H1 (cell line): ENCODE results near the gene GAS7. TPM values are rescaled to one million over a fixed set of nuclear protein-coding genes. Genes with fewer than 3 reads are reported as not detected.

Experiments used
- CTCF ChIA-PET: fragments of 300-600 bp; sonication (Branson Sonifier 250); formaldehyde crosslinking; loops from one replicate; lab custom pipeline; 2021; ENCODE audit not compliant: partially characterized antibody; lab: Charles Lee
- POLR2A ChIA-PET: fragments of 300-600 bp; sonication (Branson Sonifier 250); formaldehyde crosslinking; loops from one replicate; lab custom pipeline; 2021; ENCODE audit warnings: inconsistent platforms; ENCODE audit not compliant: partially characterized antibody; lab: Charles Lee
- DNase-seq, 2 experiments: peaks; one replicate each; pipeline versions ENCODE4 v3.0.0 to v3.0.0-alpha.2; 2010 to 2022; ENCODE audit warnings: low spot score in 2 of 2, low read depth in 1 of 2, mixed read lengths in 1 of 2
- FAIRE-seq: peaks from 2 replicates; lab custom pipeline; 2011; peaks lifted over from hg19 to GRCh38; lab: Jason Lieb, UNC
- H2AFZ ChIP-seq: 2 replicates; pipeline ENCODE4 v1.8.1; 2012; ENCODE audit warnings: low read length, inconsistent platforms
- H2AK5ac ChIP-seq: 2 replicates; pipeline ENCODE4 v1.6.1; 2013; ENCODE audit warnings: low read depth, low read length
- H2BK120ac ChIP-seq: replicated peaks from 2 replicates; pipeline ENCODE3; 2013; ENCODE audit warnings: low read depth, low read length, inconsistent platforms
- H2BK12ac ChIP-seq: 2 replicates; pipeline ENCODE4 v1.6.1; 2013; ENCODE audit warnings: low read depth, low read length
- H2BK15ac ChIP-seq: 2 replicates; pipeline ENCODE4 v1.6.1; 2013; ENCODE audit warnings: low read length
- H2BK20ac ChIP-seq: 2 replicates; pipeline ENCODE4 v1.6.1; 2013; ENCODE audit warnings: low read length
- H2BK5ac ChIP-seq: 2 replicates; pipeline ENCODE4 v1.6.1; 2013; ENCODE audit warnings: low read depth, low read length
- H3K14ac ChIP-seq: 2 replicates; pipeline ENCODE4 v1.6.1; 2013; ENCODE audit warnings: inconsistent platforms; ENCODE audit not compliant: insufficient read length
- H3K18ac ChIP-seq: 2 replicates; pipeline ENCODE4 v1.6.1; 2013; ENCODE audit warnings: low read length; ENCODE audit errors: extremely low read depth
- H3K23ac ChIP-seq: 2 replicates; pipeline ENCODE4 v1.6.1; 2013; ENCODE audit warnings: inconsistent platforms; ENCODE audit not compliant: insufficient read length
- H3K23me2 ChIP-seq: 2 replicates; pipeline ENCODE4 v1.6.1; 2013; ENCODE audit warnings: low read depth, low read length
- H3K27ac ChIP-seq: 2 replicates; pipeline ENCODE4 v1.6.1; 2011; ENCODE audit warnings: low read depth, low read length, inconsistent platforms
- H3K27me3 ChIP-seq, 4 experiments: replicated peaks in 1 of 4; 1 replicate in 1 of 4; 2 replicates in 3 of 4; pipeline versions ENCODE4 v1.6.1 to v1.8.1; 2011 to 2013; ENCODE audit warnings: low read length in 3 of 4, mild to moderate bottlenecking in 3 of 4, inconsistent platforms in 2 of 4, mixed read lengths in 2 of 4, moderate library complexity in 1 of 4; ENCODE audit not compliant: control insufficient read depth in 3 of 4, insufficient read depth in 3 of 4; ENCODE audit errors: extremely low read depth in 1 of 4
- H3K36me3 ChIP-seq, 4 experiments: 2 replicates each; pipeline versions ENCODE4 v1.6.1 to v1.8.1; 2011 to 2013; ENCODE audit warnings: mild to moderate bottlenecking in 4 of 4, low read length in 3 of 4, moderate library complexity in 2 of 4, control low read depth in 1 of 4, inconsistent platforms in 1 of 4; ENCODE audit not compliant: insufficient read depth in 4 of 4, control insufficient read depth in 2 of 4
- H3K4ac ChIP-seq: replicated peaks from 2 replicates; pipeline ENCODE3; 2013; ENCODE audit warnings: low read length, low read depth, mixed read lengths, inconsistent platforms; ENCODE audit not compliant: insufficient read length
- H3K4me1 ChIP-seq, 4 experiments: replicated peaks in 1 of 4; 1 replicate in 1 of 4; 2 replicates in 3 of 4; pipeline versions ENCODE4 v1.6.1 to v1.8.1; 2011 to 2013; ENCODE audit warnings: low read length in 3 of 4, inconsistent platforms in 2 of 4, mixed read lengths in 1 of 4; ENCODE audit not compliant: insufficient read depth in 4 of 4, control insufficient read depth in 3 of 4
- H3K4me2 ChIP-seq, 2 experiments: 2 replicates each; pipeline versions ENCODE4 v1.6.1 to v1.8.1; 2011 to 2013; ENCODE audit warnings: low read depth in 2 of 2, low read length in 2 of 2, control low read depth in 1 of 2, inconsistent platforms in 1 of 2, mild to moderate bottlenecking in 1 of 2; ENCODE audit not compliant: insufficient read depth in 1 of 2
- H3K4me3 ChIP-seq, 4 experiments: fragments of 200-600, 300-600 bp in 1 of 4; sonication (generic), shearing (Covaris generic), sonication (Bioruptor Twin) in 1 of 4; 2 replicates each; pipeline versions ENCODE4 v1.5.1 to v1.8.1; 2011 to 2016; ENCODE audit warnings: low read length in 4 of 4, low read depth in 3 of 4, control low read depth in 2 of 4, inconsistent platforms in 2 of 4, mild to moderate bottlenecking in 2 of 4, mixed read lengths in 1 of 4, moderate library complexity in 1 of 4; ENCODE audit not compliant: insufficient read depth in 2 of 4; ENCODE audit errors: extremely low read depth in 1 of 4
- H3K56ac ChIP-seq: replicated peaks from 2 replicates; pipeline ENCODE3; 2013; ENCODE audit warnings: low read depth, mild to moderate bottlenecking, mixed read lengths, low read length, inconsistent platforms; ENCODE audit not compliant: insufficient read length
- H3K79me1 ChIP-seq: 2 replicates; pipeline ENCODE4 v1.6.1; 2013; ENCODE audit warnings: low read depth, low read length, control low read depth
- H3K79me2 ChIP-seq, 2 experiments: 2 replicates each; pipeline versions ENCODE4 v1.6.1 to v1.8.1; 2012 to 2013; ENCODE audit warnings: low read length in 2 of 2, mild to moderate bottlenecking in 2 of 2, inconsistent platforms in 1 of 2; ENCODE audit not compliant: insufficient read depth in 2 of 2, control insufficient read depth in 1 of 2
- H3K9ac ChIP-seq, 4 experiments: replicated peaks in 1 of 4; 1 replicate in 1 of 4; 2 replicates in 3 of 4; pipeline versions ENCODE4 v1.6.1 to v1.8.1; 2011 to 2013; ENCODE audit warnings: low read depth in 3 of 4, low read length in 3 of 4, control low read depth in 2 of 4, mild to moderate bottlenecking in 2 of 4, moderate library complexity in 2 of 4, inconsistent platforms in 1 of 4; ENCODE audit errors: extremely low read depth in 1 of 4
- H3K9me3 ChIP-seq, 2 experiments: 2 replicates each; pipeline versions ENCODE4 v1.6.1 to v1.8.1; 2012 to 2013; ENCODE audit warnings: mild to moderate bottlenecking in 2 of 2, moderate library complexity in 2 of 2, control low read depth in 1 of 2, inconsistent platforms in 1 of 2, low read depth in 1 of 2, low read length in 1 of 2, mixed read lengths in 1 of 2; ENCODE audit not compliant: insufficient read depth in 2 of 2
- H4K20me1 ChIP-seq, 2 experiments: replicated peaks in 1 of 2; 2 replicates each; pipeline versions ENCODE3 to v1.8.1; 2011 to 2013; ENCODE audit warnings: inconsistent platforms in 2 of 2, low read length in 2 of 2, mild to moderate bottlenecking in 1 of 2; ENCODE audit not compliant: insufficient read depth in 2 of 2, control insufficient read depth in 1 of 2
- H4K5ac ChIP-seq: 2 replicates; pipeline ENCODE4 v1.6.1; 2013; ENCODE audit warnings: low read length, low read depth, mixed read lengths, inconsistent platforms; ENCODE audit not compliant: insufficient read length
- H4K8ac ChIP-seq: 2 replicates; pipeline ENCODE4 v1.8.0; 2013; ENCODE audit warnings: mild to moderate bottlenecking, moderate library complexity, low read length, inconsistent platforms; ENCODE audit not compliant: insufficient read depth; ENCODE audit errors: extremely low read depth
- H4K91ac ChIP-seq: replicated peaks from 2 replicates; pipeline ENCODE3; 2013; ENCODE audit warnings: low read length, mixed read lengths, inconsistent platforms; ENCODE audit not compliant: insufficient read length
- ASH2L ChIP-seq: fragments of 200-600, 300-600 bp; sonication (generic); IDR thresholded peaks from one replicate; pipeline ENCODE4 v1.7.1; 2017; ENCODE audit warnings: low read length
- BCL11A ChIP-seq, 2 experiments: IDR thresholded peaks; one replicate each; pipeline ENCODE4 v1.6.1; 2011; ENCODE audit warnings: low read depth in 2 of 2, low read length in 2 of 2, mild to moderate bottlenecking in 2 of 2
- CBX8 ChIP-seq: fragments of 300-800, 300-1000 bp; sonication (generic); IDR thresholded peaks from 2 replicates; pipeline ENCODE4 v1.7.1; 2016; ENCODE audit warnings: low read depth, low read length, borderline replicate concordance
- CEBPB ChIP-seq: IDR thresholded peaks from 2 replicates; pipeline ENCODE4 v1.6.1; 2012; ENCODE audit warnings: low read depth, low read length
- EZH2 ChIP-seq: fragments of 200-600 bp; sonication (generic); IDR thresholded peaks from 2 replicates; pipeline ENCODE4 v1.7.1; 2012; ENCODE audit warnings: low read depth, mild to moderate bottlenecking, moderate library complexity, low read length, inconsistent platforms; ENCODE audit not compliant: severe bottlenecking
- FOSL1 ChIP-seq: IDR thresholded peaks from 2 replicates; pipeline ENCODE4 v1.6.1; 2011; ENCODE audit warnings: mild to moderate bottlenecking, low read depth, low read length, moderate library complexity; ENCODE audit not compliant: insufficient read depth
- KDM1A ChIP-seq: fragments of 200-600, 300-600 bp; sonication (generic); IDR thresholded peaks from 2 replicates; pipeline ENCODE4 v1.7.1; 2016; ENCODE audit warnings: mild to moderate bottlenecking, low read length, borderline replicate concordance
- SIX5 ChIP-seq: IDR thresholded peaks from 2 replicates; pipeline ENCODE4 v1.6.1; 2011; ENCODE audit warnings: mild to moderate bottlenecking, low read depth, low read length
- TAF7 ChIP-seq: optimal IDR thresholded peaks from 2 replicates; pipeline ENCODE3; 2011; ENCODE audit warnings: low read depth, mild to moderate bottlenecking, inconsistent platforms, low read length, moderate library complexity, borderline replicate concordance
- WGBS, 2 experiments: shearing (Covaris generic) in 1 of 2; methylation state at CpG; one replicate each; pipeline versions ENCODE4 v1.1.6 to v1.1.7; 2013 to 2015; ENCODE audit warnings: low lambda C conversion rate in 2 of 2, mixed read lengths in 2 of 2, inconsistent platforms in 1 of 2, low coverage in 1 of 2, missing lambda C conversion rate in 1 of 2; ENCODE audit not compliant: insufficient replicate concordance in 2 of 2, insufficient coverage in 1 of 2, insufficient read length in 1 of 2; ENCODE audit errors: extremely low coverage in 1 of 2, missing lambda C conversion rate in 1 of 2; 5-methylcytosine and 5-hydroxymethylcytosine counted together
- polyA plus RNA-seq, 7 experiments: library from polyadenylated mRNA; depleted of rRNA in 3 of 7; stranded (reverse) in 5 of 7; unstranded in 2 of 7; fragments of >200 nt in 5 of 7; fragments of 200-250 nt in 2 of 7; gene quantifications; 1 replicate in 5 of 7; 2 replicates in 1 of 7; 4 replicates in 1 of 7; pipeline versions ENCODE4 v1.2.1 to v1.2.3, GENCODE V29; 2011 to 2013; ENCODE audit warnings: missing spikeins in 2 of 7, mixed read lengths in 2 of 7
- total RNA-seq: library from RNA; stranded (reverse); fragmentation: NEBNext Ultra II Directional; extraction: Animal tissue kit (Norgen Biotek cat#: 25700); gene quantifications from 2 replicates; pipeline ENCODE4 v1.2.1, GENCODE V29; 2021

GAS7 gene
- total and polyA plus RNA-seq, 2 of the 8 experiments (the other 6 are each of a cell fraction or from before 2014, with no cell fraction given): 5.0 to 14.5 TPM

- H3K36me3 ChIP-seq: no peaks in the 10 kb centered on the region; a peak in 1 of 8 replicates
- peak overlapping the region; percentile 52 for H3K18ac ChIP-seq
- peak overlapping the region; percentile 54 for H2AFZ ChIP-seq
- H2BK15ac ChIP-seq: peak overlapping the region; percentile 75; the same call in 1 of the 2 replicates
- H3K23ac ChIP-seq: no peak overlapping the region
- peaks cover 4% of the 10 kb centered on the region; the same call in 1 of the 2 replicates for H3K23me2 ChIP-seq
- peak in 1 of 2 experiments; percentile 60 for DNase-seq
- peak overlapping the region; percentile 32 to 72 for H3K4me2 ChIP-seq
- H3K14ac ChIP-seq: no peak overlapping the region
- H2BK120ac ChIP-seq: peak overlapping the region; percentile 9
- no peak overlapping the region for H3K4ac ChIP-seq
- no peak for FAIRE-seq
- H3K4me3 ChIP-seq: peak overlapping the region in 2 of 4 experiments; percentile 10 to 38; a peak in 3 of 8 replicates
- no peak overlapping the region for H3K9ac ChIP-seq
- H2BK20ac ChIP-seq: peak overlapping the region; percentile 80; the same call in 1 of the 2 replicates
- peak overlapping the region; percentile 10 for H3K56ac ChIP-seq
- ChIA-PET CTCF (interaction anchor here (0.6 to 2.1 kb wide), 5 partner anchors 8 to 234 kb away, joined by 3 to 12 read pairs (median 4); no protein-coding TSS in a partner anchor), POLR2A (no interaction called here)
- H4K91ac ChIP-seq: peak overlapping the region; percentile 88
- H3K27ac ChIP-seq: no peak overlapping the region
- no peaks in the 10 kb centered on the region for H3K9me3 ChIP-seq
- peaks cover 0 to 10% (median 5%) of the 10 kb centered on the region in 4 experiments; a peak in 5 of 7 replicates for H3K4me1 ChIP-seq
- no peak overlapping the region for H4K8ac ChIP-seq
- H3K27me3 ChIP-seq: no peaks in the 10 kb centered on the region
- WGBS, 2 experiments: 44% methylated on average over 13 of the region's 15 CpGs; no CpG with 5 or more reads in 1 of the 2 experiments
- H3K79me2 ChIP-seq: no peaks in the 10 kb centered on the region
- no peaks in the 10 kb centered on the region for H3K79me1 ChIP-seq
- H4K20me1 ChIP-seq: no peaks in the 10 kb centered on the region
- H2BK5ac ChIP-seq: peak overlapping the region; percentile 79
- H2BK12ac ChIP-seq: peak overlapping the region; percentile 98
- peak overlapping the region; percentile 39 for H4K5ac ChIP-seq
- no peak overlapping the region for H2AK5ac ChIP-seq
- TF ChIP-seq SIX5: no peak
- no peak for TF ChIP-seq FOSL1
- no peak for TF ChIP-seq KDM1A
- TF ChIP-seq CBX8: no peak
- no peak for TF ChIP-seq EZH2
- TF ChIP-seq BCL11A (IDR thresholded peaks at IDR 0.05; ENCODE audit: low read depth in 2 of 2, low read length in 2 of 2): no peak
- peak; percentile 64 for TF ChIP-seq CEBPB
- no peak for TF ChIP-seq TAF7
- TF ChIP-seq ASH2L: no peak
These were observed 18.0 kb upstream of the GAS7 start for GRCh38 chr17:10216213-10216938.
